NT2/D1 (cell line): ENCODE measurements around the gene UBE3A.

Experiments
- SUZ12 ChIP-seq: IDR thresholded peaks from 2 replicates; pipeline ENCODE4 v1.6.1; 2011; ENCODE audit not compliant: insufficient read length, insufficient read depth; ENCODE audit errors: extremely low read depth
- YY1 ChIP-seq: IDR thresholded peaks from 2 replicates; pipeline ENCODE4 v1.6.1; 2011; ENCODE audit not compliant: insufficient read length, insufficient read depth
- ZNF274 ChIP-seq: IDR thresholded peaks from 2 replicates; pipeline ENCODE4 v1.6.1; 2011; ENCODE audit warnings: mild to moderate bottlenecking, low read depth, low read length

DNA sequence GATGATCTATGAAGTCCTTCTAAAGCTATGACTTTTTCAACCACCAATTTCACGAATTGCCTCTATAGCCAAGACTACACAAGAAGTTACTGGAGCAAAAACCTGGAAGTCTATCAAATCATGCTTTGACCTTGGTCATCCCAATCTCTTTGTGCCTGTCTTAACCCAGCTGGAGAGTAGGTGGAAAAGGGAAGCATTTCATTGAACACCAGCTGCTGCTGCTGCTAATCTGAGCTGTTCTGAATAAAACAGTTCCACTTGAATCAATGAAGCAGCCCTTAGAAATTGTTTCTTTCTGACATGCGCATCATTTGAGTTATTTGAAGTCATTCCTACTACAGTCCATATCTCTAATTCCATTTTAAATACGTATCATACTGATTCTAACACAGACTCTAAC lies 7.3 kb upstream of the UBE3A start:
- TF ChIP-seq ZNF274, result no peak
- TF ChIP-seq YY1, result no peak
- TF ChIP-seq SUZ12, result no peak
